ENCODE data around the gene L3MBTL4.

- TF ChIP-seq CTCF (IDR thresholded peaks at IDR 0.05; ENCODE audit: low read depth, low read length, missing input control): no peak
- TF ChIP-seq RAD21 (IDR thresholded peaks at IDR 0.05): no peak
- no peak for TF ChIP-seq EGR1 (IDR thresholded peaks at IDR 0.05; ENCODE audit: low read depth in 2 of 2)
- TF ChIP-seq SP1 (IDR thresholded peaks at IDR 0.05): no peak
- no peak for TF ChIP-seq TAF1 (conservative IDR thresholded peaks at IDR 0.05)
- TF ChIP-seq REST (IDR thresholded peaks at IDR 0.05): no peak
Observed at GRCh38 chr18:5966514-5966913, 448.2 kb downstream of the L3MBTL4 start.

Data from liver (tissue), 3 donors.